ENCODE data around the gene WDR41. TPM values are rescaled to one million over a fixed set of nuclear protein-coding genes. Genes with fewer than 3 reads are reported as not detected.

WDR41 gene
- total and polyA plus RNA-seq, 12 donors: 9.8 to 63.0 (median 34.4) TPM

Other genes starting within 250 kb of the WDR41 start
- gene OTP, start 146.4 kb upstream of the WDR41 start, total RNA-seq: under 1 TPM in 1 of 9 donors, not detected in 8; 0.10 TPM
- gene OTP, start 146.4 kb upstream of the WDR41 start, polyA plus RNA-seq: not detected